PC-3 (cell line): ENCODE measurements around the gene RABAC1. TPM values are rescaled to one million over a fixed set of nuclear protein-coding genes. Genes with fewer than 3 reads are reported as not detected.

Experiments
- ATAC-seq: fragments of 200-7000 bp; cut with Tn5 transposase; 2 replicates; pipeline ENCODE4 v1.9.1; 2020; ENCODE audit warnings: mild to moderate bottlenecking, moderate library complexity
- BruUV-seq: library from RNA; stranded (reverse); fragments of 400-500 nt; replicated peaks from 2 replicates; lab custom pipeline; 2021; lab: Mats Ljungman, UMichigan
- CTCF ChIA-PET: fragments of 300-600 bp; sonication (Branson Sonifier 250); formaldehyde crosslinking; loops from one replicate; lab custom pipeline; 2022; ENCODE audit warnings: antibody characterized with exemption; lab: Charles Lee
- POLR2A ChIA-PET: fragments of 300-600 bp; sonication (Branson Sonifier 250); formaldehyde crosslinking; loops from one replicate; lab custom pipeline; 2022; ENCODE audit warnings: antibody characterized with exemption; ENCODE audit not compliant: unreplicated experiment; lab: Charles Lee
- DNase-seq: peaks from one replicate; pipeline ENCODE4 v3.0.0-alpha.2; 2015
- H2AFZ ChIP-seq: fragments of 300-600 bp; sonication (generic); 2 replicates; pipeline ENCODE4 v1.6.0; 2016; ENCODE audit warnings: antibody characterized with exemption, low read length
- H3F3A ChIP-seq: fragments of 300-600 bp; sonication (generic); one replicate; pipeline ENCODE4 v1.6.0; 2017; ENCODE audit warnings: antibody characterized with exemption, low read length, control low read depth, mild to moderate bottlenecking; ENCODE audit not compliant: unreplicated experiment
- H3K27ac ChIP-seq: fragments of 300-600 bp; sonication (generic); 2 replicates; pipeline ENCODE4 v1.5.1; 2016; ENCODE audit warnings: mild to moderate bottlenecking, low read length
- H3K27me3 ChIP-seq: fragments of 300-600 bp; sonication (generic); 2 replicates; pipeline ENCODE4 v1.6.1; 2016; ENCODE audit warnings: low read length, mixed read lengths
- H3K36me3 ChIP-seq: fragments of 300-600 bp; sonication (generic); 2 replicates; pipeline ENCODE4 v1.6.1; 2016; ENCODE audit warnings: low read depth, mixed run types, low read length, mixed read lengths
- H3K4me1 ChIP-seq: fragments of 300-600 bp; sonication (generic); 2 replicates; pipeline ENCODE4 v1.5.1; 2016; ENCODE audit warnings: low read length; ENCODE audit not compliant: insufficient read depth
- H3K4me2 ChIP-seq: fragments of 300-600 bp; sonication (generic); 2 replicates; pipeline ENCODE4 v1.6.0; 2016; ENCODE audit warnings: low read length
- H3K4me3 ChIP-seq: fragments of 300-600 bp; sonication (generic); 2 replicates; pipeline ENCODE4 v1.5.1; 2016; ENCODE audit warnings: mild to moderate bottlenecking, low read length, mixed read lengths
- H3K79me2 ChIP-seq: fragments of 300-600 bp; sonication (generic); 2 replicates; pipeline ENCODE4 v1.6.1; 2017; ENCODE audit warnings: low read length, mixed read lengths
- H3K9ac ChIP-seq: fragments of 300-600 bp; sonication (generic); 2 replicates; pipeline ENCODE4 v1.6.0; 2016; ENCODE audit warnings: mild to moderate bottlenecking, low read length
- H3K9me2 ChIP-seq: fragments of 300-600 bp; sonication (generic); replicated peaks from 2 replicates; pipeline ENCODE4 v1.6.1; 2016; ENCODE audit warnings: mixed run types, low read length, mixed read lengths
- H3K9me3 ChIP-seq: fragments of 300-600 bp; sonication (generic); 2 replicates; pipeline ENCODE4 v1.6.1; 2016; ENCODE audit warnings: low read length, mixed read lengths
- H4K20me1 ChIP-seq: fragments of 300-600 bp; sonication (generic); 2 replicates; pipeline ENCODE4 v1.6.1; 2016; ENCODE audit warnings: low read length, mixed read lengths
- CTCF ChIP-seq: fragments of 300-600 bp; sonication (generic); conservative IDR thresholded peaks from 2 replicates; pipeline ENCODE4 v1.5.1; 2017; ENCODE audit warnings: antibody characterized with exemption, low read depth, mild to moderate bottlenecking, low read length
- EZH2 ChIP-seq: fragments of 300-600 bp; sonication (generic); IDR thresholded peaks from one replicate; pipeline ENCODE4 v1.6.1; 2017; ENCODE audit warnings: antibody characterized with exemption, mild to moderate bottlenecking, low read length; ENCODE audit not compliant: unreplicated experiment
- EZH2phosphoT487 ChIP-seq: fragments of 300-600 bp; sonication (generic); IDR thresholded peaks from 2 replicates; pipeline ENCODE4 v1.6.1; 2018; ENCODE audit warnings: mild to moderate bottlenecking, antibody characterized with exemption, low read length, borderline replicate concordance
- intact Hi-C: fragments of 100-400 bp; cut with micrococcal nuclease; formaldehyde crosslinking; loops from 2 replicates; pipeline ENCODE4 v1.9.0; 2023
- total RNA-seq: library from RNA; depleted of rRNA; stranded (reverse); fragments of >200 nt; gene quantifications from 2 replicates; pipeline ENCODE4 v1.2.3, GENCODE V29; 2014

The RABAC1 gene
- total RNA-seq, 1 experiment from 2014 or later: 158 TPM

DNA sequence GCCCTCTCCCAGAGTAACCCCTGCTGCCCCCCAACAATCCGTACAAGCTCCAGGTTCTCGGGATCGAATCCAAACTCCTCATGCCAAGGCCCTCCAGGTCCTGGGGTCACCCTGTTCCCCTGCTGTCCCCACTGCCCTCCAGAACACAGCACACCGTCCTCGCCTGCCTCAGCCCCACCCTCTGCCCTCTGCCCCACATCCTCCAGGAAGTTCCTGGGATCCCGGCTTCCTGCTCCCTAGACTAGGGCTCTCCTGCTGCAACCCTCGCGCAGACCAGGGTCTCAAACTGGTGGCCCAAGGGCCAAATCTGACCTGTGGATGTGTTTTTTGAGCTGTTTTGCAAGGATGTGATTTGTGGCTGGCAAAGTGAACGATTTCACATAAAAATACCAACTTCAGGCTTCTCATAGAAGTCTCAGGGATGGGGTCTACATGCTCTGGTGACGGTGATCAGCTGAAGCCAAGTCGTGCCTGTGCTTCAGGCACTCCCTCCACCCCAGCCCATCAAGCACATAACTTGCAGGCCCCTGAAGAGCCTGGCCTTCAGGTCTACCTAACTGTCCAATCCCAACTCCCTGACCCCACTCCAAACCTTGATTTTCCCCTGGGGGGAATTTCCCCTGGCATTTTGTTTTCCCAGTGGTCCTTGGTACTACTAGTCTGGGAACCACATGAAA, 1.8 kb downstream of the RABAC1 start:
- CTCF ChIA-PET: interaction anchor here (1.7 kb wide), 1 partner anchor 78 kb away, joined by 5 read pairs; no protein-coding TSS in a partner anchor

DNA sequence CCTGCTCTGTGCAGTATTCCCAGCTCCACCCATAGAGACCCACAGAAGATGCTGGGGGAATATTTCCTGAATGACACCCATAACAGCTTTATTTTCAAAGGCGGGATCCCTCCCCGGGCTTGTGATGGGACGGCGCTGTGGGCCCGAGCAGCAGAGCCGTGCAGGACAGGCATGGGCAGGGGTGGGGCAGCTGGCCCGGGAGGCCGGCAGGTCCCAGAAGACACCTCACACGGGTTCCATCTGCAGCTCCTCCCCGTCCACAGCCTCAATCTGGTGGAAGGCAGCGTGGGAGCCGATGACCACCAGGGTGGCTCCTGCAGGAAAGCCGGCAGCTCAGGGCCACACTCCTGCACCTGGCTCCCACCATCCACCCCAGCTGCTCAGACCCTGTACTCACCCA, 2.5 kb downstream of the RABAC1 start:
- POLR2A ChIA-PET: no interaction called here
- intact Hi-C loops: loop anchor here (5.0 to 10.0 kb wide), 3 partner anchors 69 to 162 kb away; partner anchors contain the start of gene CEACAM3

More for the DNA sequence above, 1.8 kb downstream of the RABAC1 start:
- Histone ChIP-seq H3K9me3 (no peaks in the 10 kb centered on the region), H4K20me1 (no peaks in the 10 kb centered on the region), H3F3A (no peaks in the 10 kb centered on the region), H3K4me3 (peak overlapping the region; percentile 88), H3K36me3 (no peaks in the 10 kb centered on the region), H2AFZ (no peak overlapping the region), H3K9ac (peak overlapping the region; percentile 58), H3K79me2 (no peaks in the 10 kb centered on the region), H3K27me3 (no peaks in the 10 kb centered on the region), H3K9me2 (no peaks in the 10 kb centered on the region), H3K4me1 (peaks cover 15% of the 10 kb centered on the region), H3K27ac (peak overlapping the region; percentile 48), H3K4me2 (peak overlapping the region; percentile 99)
- no peak for TF ChIP-seq EZH2phosphoT487
- TF ChIP-seq CTCF: no peak
- no peak for TF ChIP-seq EZH2
- POLR2A ChIA-PET: interaction anchor here (0.7 kb wide), 1 partner anchor 95 kb away, joined by 3 read pairs; no protein-coding TSS in a partner anchor
- BruUV-seq: no TSS peak
- DNase-seq (no peak), ATAC-seq (no peak)
- intact Hi-C loops: loop anchor here (5.0 to 10.0 kb wide), 3 partner anchors 70 to 162 kb away; partner anchors contain the start of gene CEACAM3

More for the DNA sequence above, 2.5 kb downstream of the RABAC1 start:
- no peaks in the 10 kb centered on the region for H3K79me2 ChIP-seq
- no peaks in the 10 kb centered on the region for H3K27me3 ChIP-seq
- no TSS peak for BruUV-seq
- H4K20me1 ChIP-seq: no peaks in the 10 kb centered on the region
- no peak overlapping the region for H3K4me2 ChIP-seq
- no peaks in the 10 kb centered on the region for H3K9me2 ChIP-seq
- H3K4me1 ChIP-seq: peaks cover 15% of the 10 kb centered on the region
- no peak overlapping the region for H3K27ac ChIP-seq
- no peaks in the 10 kb centered on the region for H3F3A ChIP-seq
- H3K9me3 ChIP-seq: no peaks in the 10 kb centered on the region
- DNase-seq: no peak
- no peak overlapping the region for H2AFZ ChIP-seq
- no peak overlapping the region for H3K9ac ChIP-seq
- no peak overlapping the region for H3K4me3 ChIP-seq
- CTCF ChIA-PET: no interaction called here
- ATAC-seq: no peak
- TF ChIP-seq EZH2phosphoT487 (no peak), CTCF (no peak), EZH2 (no peak)
- no peaks in the 10 kb centered on the region for H3K36me3 ChIP-seq
